HCT116 (cell line): ENCODE measurements around the gene ZNF660. TPM values are rescaled to one million over a fixed set of nuclear protein-coding genes. Genes with fewer than 3 reads are reported as not detected.

Source experiments
- ATAC-seq: fragments of 200-7000 bp; cut with Tn5 transposase; 2 replicates; pipeline ENCODE4 v1.9.1; 2020; ENCODE audit warnings: mild to moderate bottlenecking, moderate library complexity
- BruUV-seq: library from RNA; stranded (reverse); fragments of 400-500 nt; replicated peaks from 2 replicates; lab custom pipeline; 2021; lab: Mats Ljungman, UMichigan
- CTCF ChIA-PET: fragments of 300-600 bp; sonication (Branson Sonifier 250); formaldehyde crosslinking; loops from one replicate; lab custom pipeline; 2021; ENCODE audit warnings: antibody characterized with exemption; lab: Charles Lee
- POLR2A ChIA-PET: fragments of 300-600, 350-600 bp; sonication (Branson Sonifier 250); formaldehyde crosslinking; loops from one replicate; lab custom pipeline; 2021; ENCODE audit warnings: antibody characterized with exemption; lab: Charles Lee
- RAD21 ChIA-PET, 2 experiments: fragments of 300-600 bp; sonication (Branson Sonifier 250); formaldehyde crosslinking; loops; one replicate each; lab custom pipeline; 2023; ENCODE audit warnings: low total read pairs in 2 of 2; ENCODE audit not compliant: uncharacterized antibody in 2 of 2, unreplicated experiment in 2 of 2, low non-redundant PET in 1 of 2; lab: Charles Lee
- DNase-seq: peaks from one replicate; pipeline ENCODE4 v3.0.0-alpha.2; 2010; ENCODE audit warnings: low read depth, low spot score
- H2AFZ ChIP-seq: fragments of 200-600 bp; shearing (Covaris generic), sonication (generic); 2 replicates; pipeline ENCODE4 v1.6.1; 2017; ENCODE audit warnings: low read depth, mixed run types, mixed read lengths, antibody characterized with exemption, low read length; ENCODE audit not compliant: poor library complexity, severe bottlenecking
- H3K27ac ChIP-seq: 2 replicates; pipeline ENCODE4 v1.5.1; 2012; ENCODE audit warnings: low read depth, low read length
- H3K27me3 ChIP-seq: fragments of 200-600 bp; sonication (generic); 2 replicates; pipeline ENCODE4 v1.6.1; 2016; ENCODE audit warnings: mixed run types, low read length, mixed read lengths; ENCODE audit not compliant: insufficient read depth
- H3K36me3 ChIP-seq, 2 experiments: fragments of 200-500 bp in 1 of 2; fragments of 200-600 bp in 1 of 2; sonication (Bioruptor generic) in 1 of 2; sonication (generic) in 1 of 2; 2 replicates each; pipeline versions ENCODE4 v1.5.1 to v1.6.1; 2014 to 2016; ENCODE audit warnings: low read length in 2 of 2, inconsistent platforms in 1 of 2, mixed read lengths in 1 of 2, mixed run types in 1 of 2; ENCODE audit not compliant: insufficient read depth in 2 of 2, control insufficient read depth in 1 of 2
- H3K4me1 ChIP-seq, 2 experiments: fragments of 200-600 bp in 1 of 2; sonication (generic) in 1 of 2; 2 replicates each; pipeline versions ENCODE4 v1.5.1 to v1.6.1; 2012 to 2017; ENCODE audit warnings: low read length in 2 of 2, inconsistent platforms in 1 of 2, mild to moderate bottlenecking in 1 of 2, mixed read lengths in 1 of 2, mixed run types in 1 of 2, moderate library complexity in 1 of 2; ENCODE audit not compliant: insufficient read depth in 2 of 2, control insufficient read depth in 1 of 2
- H3K4me2 ChIP-seq: fragments of 200-600 bp; sonication (generic); 2 replicates; pipeline ENCODE4 v1.6.1; 2017; ENCODE audit warnings: mixed run types, low read length, mixed read lengths
- H3K4me3 ChIP-seq, 2 experiments: fragments of 200-600 bp in 1 of 2; sonication (generic) in 1 of 2; replicated peaks in 1 of 2; 2 replicates each; pipeline ENCODE4 v1.5.1; 2011 to 2016; ENCODE audit warnings: low read length in 2 of 2, control low read depth in 1 of 2, low read depth in 1 of 2, mild to moderate bottlenecking in 1 of 2, mixed read lengths in 1 of 2, mixed run types in 1 of 2
- H3K79me2 ChIP-seq: fragments of 200-600 bp; sonication (generic); 2 replicates; pipeline ENCODE4 v1.6.1; 2017; ENCODE audit warnings: mild to moderate bottlenecking, mixed run types, low read length, moderate library complexity, mixed read lengths; ENCODE audit not compliant: insufficient read depth
- H3K9ac ChIP-seq: fragments of 200-600 bp; sonication (generic); 2 replicates; pipeline ENCODE4 v1.6.1; 2016; ENCODE audit warnings: low read length, mixed read lengths
- H3K9me2 ChIP-seq: fragments of 200-600 bp; sonication (generic), shearing (Covaris generic); 2 replicates; pipeline ENCODE4 v1.6.1; 2017; ENCODE audit warnings: mixed run types, mild to moderate bottlenecking, moderate library complexity; ENCODE audit not compliant: insufficient read depth
- H3K9me3 ChIP-seq, 2 experiments: fragments of 200-500 bp in 1 of 2; fragments of 200-600 bp in 1 of 2; sonication (Bioruptor generic) in 1 of 2; sonication (generic) in 1 of 2; 2 replicates each; pipeline ENCODE4 v1.6.1; 2014 to 2017; ENCODE audit warnings: low read length in 2 of 2, mixed read lengths in 2 of 2, inconsistent platforms in 1 of 2, low read depth in 1 of 2, mild to moderate bottlenecking in 1 of 2, mixed run types in 1 of 2, moderate library complexity in 1 of 2; ENCODE audit not compliant: control insufficient read depth in 1 of 2, insufficient read depth in 1 of 2
- H4K20me1 ChIP-seq: fragments of 200-600 bp; sonication (generic), shearing (Covaris generic); 2 replicates; pipeline ENCODE4 v1.6.1; 2017; ENCODE audit warnings: mixed run types, mild to moderate bottlenecking, moderate library complexity; ENCODE audit not compliant: insufficient read depth
- ATF3 ChIP-seq: IDR thresholded peaks from 2 replicates; pipeline ENCODE4 v1.6.1; 2012
- CBX3 ChIP-seq: IDR thresholded peaks from 2 replicates; pipeline ENCODE4 v1.6.1; 2012; ENCODE audit warnings: low read depth
- CEBPB ChIP-seq: IDR thresholded peaks from 2 replicates; pipeline ENCODE4 v1.6.1; 2012; ENCODE audit warnings: low read depth
- CTCF ChIP-seq, 3 experiments: fragments of 200-600 bp in 1 of 3; sonication (generic) in 1 of 3; IDR thresholded peaks in 2 of 3; conservative IDR thresholded peaks in 1 of 3; 2 replicates each; pipeline ENCODE4 v1.5.1; 2012 to 2017; ENCODE audit warnings: low read depth in 2 of 3, low read length in 2 of 3, antibody characterized with exemption in 1 of 3, borderline replicate concordance in 1 of 3, control low read depth in 1 of 3, mild to moderate bottlenecking in 1 of 3, mixed read lengths in 1 of 3, mixed run types in 1 of 3, moderate library complexity in 1 of 3; ENCODE audit not compliant: insufficient read depth in 1 of 3
- EGR1 ChIP-seq: IDR thresholded peaks from 2 replicates; pipeline ENCODE4 v1.6.1; 2012; ENCODE audit warnings: low read depth
- EZH2 ChIP-seq: fragments of 200-600 bp; sonication (generic); IDR thresholded peaks from 2 replicates; pipeline ENCODE4 v1.6.1; 2017; ENCODE audit warnings: antibody characterized with exemption, mixed run types
- EZH2phosphoT487 ChIP-seq: fragments of 200-600 bp; IDR thresholded peaks from 2 replicates; pipeline ENCODE4 v1.6.1; 2018; ENCODE audit warnings: antibody characterized with exemption, borderline replicate concordance
- FOSL1 ChIP-seq: IDR thresholded peaks from 2 replicates; pipeline ENCODE4 v1.6.1; 2012; ENCODE audit warnings: low read depth
- JUND ChIP-seq: IDR thresholded peaks from 2 replicates; pipeline ENCODE4 v1.6.1; 2012
- MAX ChIP-seq: IDR thresholded peaks from 2 replicates; pipeline ENCODE4 v1.6.1; 2012
- POLR2A ChIP-seq: IDR thresholded peaks from 2 replicates; pipeline ENCODE4 v1.7.0; 2011; ENCODE audit warnings: borderline replicate concordance; ENCODE audit not compliant: insufficient read depth, insufficient read length; ENCODE audit errors: extremely low read depth
- POLR2AphosphoS5 ChIP-seq: IDR thresholded peaks from 2 replicates; pipeline ENCODE4 v1.6.1; 2011; ENCODE audit warnings: mild to moderate bottlenecking, low read depth, low read length, moderate library complexity
- RAD21 ChIP-seq: IDR thresholded peaks from 2 replicates; pipeline ENCODE4 v1.6.1; 2012; ENCODE audit warnings: low read depth, mild to moderate bottlenecking
- SIN3A ChIP-seq: IDR thresholded peaks from 2 replicates; pipeline ENCODE4 v1.6.1; 2012; ENCODE audit warnings: low read depth
- SP1 ChIP-seq: IDR thresholded peaks from 2 replicates; pipeline ENCODE4 v1.6.1; 2012; ENCODE audit warnings: low read depth
- SRF ChIP-seq: IDR thresholded peaks from 2 replicates; pipeline ENCODE4 v1.6.1; 2012; ENCODE audit warnings: low read depth
- ZBTB33 ChIP-seq: IDR thresholded peaks from 2 replicates; pipeline ENCODE4 v1.6.1; 2011; ENCODE audit warnings: mild to moderate bottlenecking, low read length, moderate library complexity; ENCODE audit not compliant: insufficient replicate concordance; ENCODE audit errors: extremely low read depth
- ZNF274 ChIP-seq: fragments of 200-500 bp; sonication (Bioruptor generic); IDR thresholded peaks from 2 replicates; pipeline ENCODE4 v1.6.1; 2014; ENCODE audit warnings: mild to moderate bottlenecking, low read depth, low read length, inconsistent platforms
- intact Hi-C: fragments of 100-400 bp; cut with micrococcal nuclease; formaldehyde crosslinking; loops from 2 replicates; pipeline ENCODE4 v1.10.0; 2022
- total RNA-seq: library from RNA; stranded (reverse); gene quantifications from one replicate; pipeline ENCODE4 v1.2.1, GENCODE V29; 2021; ENCODE audit not compliant: unreplicated experiment

The ZNF660 gene
- total RNA-seq, 1 experiment from 2014 or later = not detected

GRCh38 chr3:44555723-44556122 is 29.0 kb upstream of the ZNF660 start:
- ATAC-seq = no peak
- Histone ChIP-seq H4K20me1 (no peaks in the 10 kb centered on the region), H3K79me2 (no peaks in the 10 kb centered on the region), H2AFZ (no peak overlapping the region), H3K9ac (no peak overlapping the region), H3K27me3 (no peaks in the 10 kb centered on the region), H3K9me3 (no peaks in the 10 kb centered on the region), H3K36me3 (no peaks in the 10 kb centered on the region), H3K27ac (no peak overlapping the region), H3K4me1 (no peaks in the 10 kb centered on the region), H3K9me2 (no peaks in the 10 kb centered on the region), H3K4me2 (no peak overlapping the region), H3K4me3 (no peak overlapping the region)
- ChIA-PET CTCF (no interaction called here), RAD21 (no interaction called here), POLR2A (no interaction called here)
- intact Hi-C loops = no loop called here
- TF ChIP-seq SIN3A = no peak
- no peak for TF ChIP-seq EGR1
- no peak for TF ChIP-seq EZH2phosphoT487
- TF ChIP-seq RAD21 = no peak
- TF ChIP-seq MAX = no peak
- TF ChIP-seq JUND = no peak
- no TSS peak for BruUV-seq
- DNase-seq = no peak

- DNase-seq (no peak), ATAC-seq (no peak)
- no peaks in the 10 kb centered on the region for H4K20me1 ChIP-seq
- no peak overlapping the region for H3K4me2 ChIP-seq
- no peaks in the 10 kb centered on the region for H3K79me2 ChIP-seq
- RAD21 ChIA-PET = no interaction called here
- no peak overlapping the region for H3K9ac ChIP-seq
- H3K9me2 ChIP-seq = no peaks in the 10 kb centered on the region
- H3K27me3 ChIP-seq = no peaks in the 10 kb centered on the region
- BruUV-seq = no TSS peak
- no peak overlapping the region for H2AFZ ChIP-seq
- 0 out of 4 replicates have a peak, but pooled peaks cover 0 to 3% of the 10 kb centered on the region in 2 experiments for H3K9me3 ChIP-seq
- H3K27ac ChIP-seq = no peak overlapping the region
- intact Hi-C loops = no loop called here
- CTCF ChIA-PET = no interaction called here
- no peaks in the 10 kb centered on the region for H3K4me1 ChIP-seq
- H3K4me3 ChIP-seq = no peak overlapping the region
- H3K36me3 ChIP-seq = no peaks in the 10 kb centered on the region
- POLR2A ChIA-PET = no interaction called here
- no peak for TF ChIP-seq ATF3
- no peak for TF ChIP-seq EZH2
- no peak for TF ChIP-seq SP1
- TF ChIP-seq EZH2phosphoT487 = no peak
- no peak for TF ChIP-seq JUND
- no peak for TF ChIP-seq SRF
- TF ChIP-seq SIN3A = no peak
- TF ChIP-seq ZBTB33 = no peak
- TF ChIP-seq CBX3 = no peak
- no peak for TF ChIP-seq EGR1
- TF ChIP-seq CTCF (IDR thresholded peaks at IDR 0.05 in 2 of 3, conservative IDR thresholded peaks at IDR 0.05 in 1 of 3; ENCODE audit: borderline replicate concordance in 1 of 3, insufficient read depth in 1 of 3, low read depth in 2 of 3, low read length in 2 of 3) = no peak
- TF ChIP-seq FOSL1 = no peak
- no peak for TF ChIP-seq CEBPB
- no peak for TF ChIP-seq POLR2A
- TF ChIP-seq ZNF274 = no peak
- no peak for TF ChIP-seq MAX
- TF ChIP-seq RAD21 = no peak
- TF ChIP-seq POLR2AphosphoS5 = no peak
Measured at GRCh38 chr3:44557074-44557473, 27.7 kb upstream of the ZNF660 start.
